ENCODE results near the gene CSF1. TPM values are rescaled to one million over a fixed set of nuclear protein-coding genes. Genes with fewer than 3 reads are reported as not detected.

Gene CSF1
- total and polyA plus RNA-seq, 7 donors, result 3.7 to 14.7 (median 10.6) TPM

DNA sequence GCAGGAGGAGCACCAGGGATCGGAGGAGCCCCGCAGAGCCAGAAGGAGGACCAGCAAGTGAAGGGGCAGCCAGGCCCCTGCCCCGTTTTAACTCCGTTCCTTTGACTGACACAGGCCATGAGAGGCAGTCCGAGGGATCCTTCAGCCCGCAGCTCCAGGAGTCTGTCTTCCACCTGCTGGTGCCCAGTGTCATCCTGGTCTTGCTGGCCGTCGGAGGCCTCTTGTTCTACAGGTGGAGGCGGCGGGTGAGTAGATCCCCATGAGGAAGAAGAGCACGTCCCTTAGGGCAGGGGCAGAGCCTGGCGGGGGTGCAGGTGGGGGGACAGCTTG is 13.3 kb downstream of the CSF1 start:
- peaks cover 3 to 87% of the 10 kb centered on the region in 2 donors for H3K36me3 ChIP-seq (ENCODE audit: insufficient read depth in 1 of 2, low read depth in 1 of 2)
- H3K4me1 ChIP-seq, result peaks cover 13% of the 10 kb centered on the region
- ATAC-seq (no peak), DNase-seq (no peak)
- no peaks in the 10 kb centered on the region for H3K9me3 ChIP-seq
- 89 to 92% (median 91%) methylated on average over 12 of the region's 12 CpGs for WGBS, 3 donors
- H3K27ac ChIP-seq, result no peak overlapping the region
- no peak overlapping the region for H3K4me3 ChIP-seq
- intact Hi-C loops (cut with DNase I), result loop anchor here in 1 of 2 donors (5.0 kb wide), 1 partner anchor 122 kb away; no protein-coding TSS in a partner anchor
- H3K27me3 ChIP-seq (ENCODE audit: insufficient read depth in 3 of 3, low read length in 2 of 3), result no peaks in the 10 kb centered on the region
- no peak for TF ChIP-seq CTCF (IDR thresholded peaks at IDR 0.05)

DNA sequence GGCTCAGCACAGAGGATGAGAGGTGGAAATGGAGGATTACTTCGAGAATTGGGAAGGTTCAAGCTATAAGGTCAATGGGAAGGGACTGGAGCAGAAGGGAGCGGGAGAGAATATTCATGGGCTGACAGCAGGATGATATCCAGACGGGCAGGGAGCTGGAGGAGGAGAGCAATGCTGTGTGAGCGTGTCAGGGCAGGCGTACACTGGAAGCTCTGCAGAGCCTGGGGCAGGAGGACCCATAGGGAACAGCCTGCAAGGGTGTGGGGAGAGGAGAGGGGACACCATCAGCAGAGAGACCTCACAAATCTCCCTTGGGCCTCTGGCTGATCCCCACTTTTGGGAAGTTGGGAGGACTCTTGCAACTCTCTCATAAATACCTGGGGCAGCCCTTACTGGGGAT is 13.7 kb downstream of the CSF1 start:
- no peak for DNase-seq
- H3K4me1 ChIP-seq, result peaks cover 16% of the 10 kb centered on the region
- no peak overlapping the region for H3K4me3 ChIP-seq
- ATAC-seq, result no peak
- 85 to 92% (median 90%) methylated on average over 5 of the region's 5 CpGs for WGBS, 3 donors
- intact Hi-C loops (cut with DNase I), result loop anchor here in 1 of 2 donors (5.0 kb wide), 1 partner anchor 122 kb away; no protein-coding TSS in a partner anchor
- H3K27ac ChIP-seq, result no peak overlapping the region
- no peaks in the 10 kb centered on the region for H3K9me3 ChIP-seq
- no peak for TF ChIP-seq CTCF (IDR thresholded peaks at IDR 0.05)
- H3K36me3 ChIP-seq (ENCODE audit: insufficient read depth in 1 of 2, low read depth in 1 of 2), result peaks cover 3 to 87% of the 10 kb centered on the region in 2 donors
- H3K27me3 ChIP-seq (ENCODE audit: insufficient read depth in 3 of 3, low read length in 2 of 3), result no peaks in the 10 kb centered on the region

- H3K27me3 ChIP-seq (ENCODE audit: insufficient read depth in 3 of 3, low read length in 2 of 3), result no peaks in the 10 kb centered on the region
- ATAC-seq, result no peak
- H3K9me3 ChIP-seq, result no peaks in the 10 kb centered on the region
- H3K27ac ChIP-seq, result no peak overlapping the region
- TF ChIP-seq CTCF (IDR thresholded peaks at IDR 0.05), result no peak
- H3K4me1 ChIP-seq, result peaks cover 19% of the 10 kb centered on the region
- no peak overlapping the region for H3K4me3 ChIP-seq
- WGBS, 3 donors, result 80 to 90% (median 88%) methylated on average over 8 of the region's 8 CpGs
- intact Hi-C loops (cut with DNase I), result no loop called here
- H3K36me3 ChIP-seq (ENCODE audit: insufficient read depth in 1 of 2, low read depth in 1 of 2), result peaks cover 3 to 87% of the 10 kb centered on the region in 2 donors
- DNase-seq, result no peak
These were observed 14.7 kb downstream of the CSF1 start for GRCh38 chr1:109925159-109925990.

DNA sequence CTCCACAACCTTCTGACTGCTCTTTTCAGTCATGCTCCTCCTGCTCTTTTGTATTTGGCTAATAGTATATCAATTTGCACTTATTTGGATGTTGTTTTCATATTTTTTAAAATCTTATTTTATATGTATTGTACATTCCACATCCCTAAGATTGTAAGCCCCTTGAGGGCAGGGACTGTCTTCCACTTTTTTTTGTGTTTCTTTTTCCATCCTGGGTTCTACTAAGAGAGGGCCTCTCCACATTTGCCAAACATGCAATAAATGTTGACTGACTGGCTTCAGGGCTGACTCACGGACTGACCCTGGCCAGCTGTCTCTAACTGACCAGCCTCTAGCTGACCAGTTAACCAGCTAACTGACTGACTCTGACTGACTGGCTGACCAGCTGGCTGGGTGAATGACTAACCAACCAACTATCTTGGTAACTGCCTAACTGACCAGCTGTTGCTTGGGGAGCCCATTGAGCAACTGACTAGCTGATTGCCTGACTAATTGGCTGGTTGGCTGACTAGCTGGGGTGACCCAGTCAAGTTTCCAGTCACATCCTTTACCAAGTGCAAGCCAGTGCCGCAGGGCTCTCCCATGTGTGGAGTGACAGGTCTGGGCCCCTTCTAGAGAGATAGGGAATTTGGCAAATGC is 16.1 kb downstream of the CSF1 start:
- Histone ChIP-seq H3K4me1 (peaks cover 27% of the 10 kb centered on the region), H3K27ac (no peak overlapping the region)
- 88 to 94% (median 91%) methylated on average over 2 of the region's 2 CpGs for WGBS, 3 donors

More for the DNA sequence above, 16.1 kb downstream of the CSF1 start:
- peaks cover 3 to 73% of the 10 kb centered on the region in 2 donors for H3K36me3 ChIP-seq (ENCODE audit: insufficient read depth in 1 of 2, low read depth in 1 of 2)
- no peak for ATAC-seq
- H3K27me3 ChIP-seq (ENCODE audit: insufficient read depth in 3 of 3, low read length in 2 of 3), result no peaks in the 10 kb centered on the region
- TF ChIP-seq CTCF (IDR thresholded peaks at IDR 0.05), result no peak
- H3K9me3 ChIP-seq, result no peaks in the 10 kb centered on the region
- no peak for DNase-seq
- no peak overlapping the region for H3K4me3 ChIP-seq
- intact Hi-C loops (cut with DNase I), result no loop called here
